OCI-LY1 (cell line): ENCODE results near the gene CC2D2B.

Experiments used
- H2AFZ ChIP-seq: fragments of 200-600 bp; sonication (generic), shearing (Covaris generic); 2 replicates; pipeline ENCODE4 v1.6.0; 2014; ENCODE audit warnings: antibody characterized with exemption, mild to moderate bottlenecking, low read length
- H3F3A ChIP-seq: fragments of 200-600 bp; sonication (generic), shearing (Covaris generic); 2 replicates; pipeline ENCODE4 v1.6.0; 2014; ENCODE audit warnings: mild to moderate bottlenecking, antibody characterized with exemption, low read length, moderate library complexity; ENCODE audit not compliant: insufficient read depth
- H3K27ac ChIP-seq: fragments of 200-600 bp; sonication (generic); 2 replicates; pipeline ENCODE4 v1.5.1; 2014; ENCODE audit warnings: low read length, mixed run types, mild to moderate bottlenecking, low read depth; ENCODE audit not compliant: poor library complexity, severe bottlenecking
- H3K27me3 ChIP-seq: fragments of 200-600 bp; sonication (generic); 2 replicates; pipeline ENCODE4 v1.6.0; 2014; ENCODE audit warnings: antibody characterized with exemption, mild to moderate bottlenecking, low read length, moderate library complexity; ENCODE audit not compliant: insufficient read depth
- H3K36me3 ChIP-seq: fragments of 200-600 bp; sonication (generic); 2 replicates; pipeline ENCODE4 v1.6.1; 2014; ENCODE audit warnings: mild to moderate bottlenecking, antibody characterized with exemption, low read length, moderate library complexity, mixed read lengths; ENCODE audit not compliant: insufficient read depth
- H3K4me1 ChIP-seq: fragments of 200-600 bp; sonication (generic); 2 replicates; pipeline ENCODE4 v1.5.1; 2014; ENCODE audit warnings: mild to moderate bottlenecking, low read length, moderate library complexity; ENCODE audit not compliant: insufficient read depth, severe bottlenecking
- H3K4me2 ChIP-seq: fragments of 200-600 bp; sonication (generic), shearing (Covaris generic); 2 replicates; pipeline ENCODE4 v1.6.1; 2014; ENCODE audit warnings: low read length
- H3K4me3 ChIP-seq: fragments of 200-600 bp; sonication (generic); 2 replicates; pipeline ENCODE4 v1.5.1; 2014; ENCODE audit warnings: low read length, low read depth, mild to moderate bottlenecking, mixed read lengths; ENCODE audit not compliant: poor library complexity, severe bottlenecking
- H3K79me2 ChIP-seq: fragments of 200-600 bp; shearing (Covaris generic); 2 replicates; pipeline ENCODE4 v1.6.1; 2016; ENCODE audit warnings: mixed run types, low read length, mixed read lengths; ENCODE audit not compliant: insufficient read depth
- H3K9ac ChIP-seq: fragments of 200-600 bp; sonication (generic), shearing (Covaris generic); 2 replicates; pipeline ENCODE4 v1.6.1; 2014; ENCODE audit warnings: mild to moderate bottlenecking, low read length, mixed read lengths
- H3K9me2 ChIP-seq: fragments of 200-600 bp; sonication (generic), shearing (Covaris generic); 2 replicates; pipeline ENCODE4 v1.6.1; 2014; ENCODE audit warnings: low read depth, mild to moderate bottlenecking, low read length, mixed read lengths
- H3K9me3 ChIP-seq: fragments of 200-600 bp; shearing (Covaris generic); 2 replicates; pipeline ENCODE4 v1.6.1; 2014; ENCODE audit warnings: low read length, mixed read lengths
- H4K20me1 ChIP-seq: fragments of 200-600 bp; sonication (generic), shearing (Covaris generic); 2 replicates; pipeline ENCODE4 v1.6.0; 2016; ENCODE audit warnings: mild to moderate bottlenecking, low read length; ENCODE audit not compliant: insufficient read depth
- EZH2 ChIP-seq: fragments of 200-600 bp; sonication (generic), shearing (Covaris generic); IDR thresholded peaks from 2 replicates; pipeline ENCODE4 v1.8.0; 2017; ENCODE audit warnings: borderline replicate concordance, mixed run types, mild to moderate bottlenecking, antibody characterized with exemption, low read length, moderate library complexity, mixed read lengths
- TF ChIP-seq, protein P1 (sequence below): fragments of 200-600 bp; sonication (generic), shearing (Covaris generic); IDR thresholded peaks from 2 replicates; pipeline ENCODE4 v1.5.1; 2017; ENCODE audit warnings: mild to moderate bottlenecking, antibody characterized with exemption, low read length, moderate library complexity, mixed read lengths

The CC2D2B gene

DNA sequence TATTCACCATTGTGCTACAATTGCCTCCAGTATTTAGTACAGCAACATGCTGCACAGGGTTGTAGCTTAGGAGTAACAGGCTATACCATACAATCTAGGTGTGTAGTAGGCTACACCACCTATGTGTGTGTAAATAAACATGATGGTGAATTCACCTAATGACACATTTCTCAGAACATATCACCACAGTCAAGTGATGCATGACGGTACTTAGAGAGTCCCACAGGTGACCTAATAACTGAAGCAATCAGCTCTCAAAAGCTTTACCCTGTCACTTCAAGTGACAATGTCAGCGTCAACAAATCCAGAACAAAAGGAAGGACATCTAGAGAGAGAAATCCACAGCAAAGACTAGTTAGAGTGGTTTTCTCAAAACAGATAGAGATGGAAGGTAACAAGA, 174.4 kb downstream of the CC2D2B start:
- TF ChIP-seq, protein P1, sequence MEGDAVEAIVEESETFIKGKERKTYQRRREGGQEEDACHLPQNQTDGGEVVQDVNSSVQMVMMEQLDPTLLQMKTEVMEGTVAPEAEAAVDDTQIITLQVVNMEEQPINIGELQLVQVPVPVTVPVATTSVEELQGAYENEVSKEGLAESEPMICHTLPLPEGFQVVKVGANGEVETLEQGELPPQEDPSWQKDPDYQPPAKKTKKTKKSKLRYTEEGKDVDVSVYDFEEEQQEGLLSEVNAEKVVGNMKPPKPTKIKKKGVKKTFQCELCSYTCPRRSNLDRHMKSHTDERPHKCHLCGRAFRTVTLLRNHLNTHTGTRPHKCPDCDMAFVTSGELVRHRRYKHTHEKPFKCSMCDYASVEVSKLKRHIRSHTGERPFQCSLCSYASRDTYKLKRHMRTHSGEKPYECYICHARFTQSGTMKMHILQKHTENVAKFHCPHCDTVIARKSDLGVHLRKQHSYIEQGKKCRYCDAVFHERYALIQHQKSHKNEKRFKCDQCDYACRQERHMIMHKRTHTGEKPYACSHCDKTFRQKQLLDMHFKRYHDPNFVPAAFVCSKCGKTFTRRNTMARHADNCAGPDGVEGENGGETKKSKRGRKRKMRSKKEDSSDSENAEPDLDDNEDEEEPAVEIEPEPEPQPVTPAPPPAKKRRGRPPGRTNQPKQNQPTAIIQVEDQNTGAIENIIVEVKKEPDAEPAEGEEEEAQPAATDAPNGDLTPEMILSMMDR = no peak
- no peak for TF ChIP-seq EZH2
- no peaks in the 10 kb centered on the region for H3K4me1 ChIP-seq
- no peaks in the 10 kb centered on the region for H3K9me2 ChIP-seq
- no peaks in the 10 kb centered on the region for H4K20me1 ChIP-seq
- H3K9me3 ChIP-seq = no peaks in the 10 kb centered on the region
- no peaks in the 10 kb centered on the region for H3F3A ChIP-seq
- H3K9ac ChIP-seq = no peak overlapping the region
- H3K4me3 ChIP-seq = no peak overlapping the region
- H2AFZ ChIP-seq = no peak overlapping the region
- H3K27ac ChIP-seq = no peak overlapping the region
- H3K79me2 ChIP-seq = no peaks in the 10 kb centered on the region
- H3K36me3 ChIP-seq = no peaks in the 10 kb centered on the region
- no peaks in the 10 kb centered on the region for H3K27me3 ChIP-seq
- no peak overlapping the region for H3K4me2 ChIP-seq
